Cardiac fibroblast (primary cell): ENCODE data around the gene MYT1.
A peak's percentile ranks its signal among the peaks of the same experiment; 100 is the strongest.

Source experiments
- DNase-seq, 2 donors: peaks; one replicate each; pipeline versions ENCODE4 v3.0.0 to v3.0.0-alpha.2; 2010; ENCODE audit warnings: low read depth in 2 of 2
- H3K4me3 ChIP-seq, 2 donors: replicated peaks in 1 of 2; 1 replicate in 1 of 2; 2 replicates in 1 of 2; pipeline ENCODE4 v1.5.1; 2011; ENCODE audit warnings: low read depth in 2 of 2, low read length in 2 of 2, mild to moderate bottlenecking in 2 of 2, moderate library complexity in 1 of 2
- TF ChIP-seq, protein P1 (sequence below): IDR thresholded peaks from one replicate; pipeline ENCODE4 v1.5.1; 2011; ENCODE audit warnings: low read depth, mild to moderate bottlenecking, low read length, inconsistent platforms

The MYT1 gene

DNA sequence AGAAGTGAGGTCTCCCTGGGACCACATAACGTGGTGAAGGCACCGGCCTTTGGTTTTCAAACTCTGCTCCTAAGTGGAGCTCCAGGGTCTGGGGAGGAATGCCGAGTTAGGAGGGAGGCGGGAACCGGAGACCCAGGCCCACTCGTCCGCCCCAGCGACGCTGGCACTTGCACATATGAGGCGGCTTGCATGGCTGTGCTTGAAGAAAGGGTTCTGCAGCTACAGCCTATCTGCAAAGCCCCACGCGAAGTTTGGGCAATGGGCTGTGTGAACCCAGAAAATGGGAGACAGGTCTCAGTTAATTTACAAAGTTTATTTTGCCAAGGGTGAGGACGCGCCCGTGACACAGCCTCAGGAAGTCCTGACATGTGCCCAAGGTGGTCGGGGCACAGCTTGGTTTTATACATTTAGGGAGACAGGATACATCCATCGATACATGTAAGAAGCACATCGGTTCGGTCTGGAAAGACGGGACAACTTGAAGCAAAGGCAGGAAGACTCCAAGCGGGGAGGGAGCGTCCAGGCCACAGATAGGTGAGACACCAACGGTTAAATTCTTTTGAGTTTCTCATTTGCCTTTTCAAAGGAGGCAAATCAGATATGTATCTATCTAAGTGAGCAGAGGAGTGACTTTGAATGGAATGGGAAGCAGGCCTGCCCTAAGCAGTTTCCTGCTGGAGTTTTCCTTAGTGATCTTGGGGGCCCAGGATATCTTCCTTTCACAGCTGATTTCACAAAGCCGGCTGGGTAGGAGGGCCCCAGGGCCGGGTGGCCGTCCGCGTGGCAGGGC is 90.5 kb downstream of the MYT1 start:
- TF ChIP-seq, protein P1, sequence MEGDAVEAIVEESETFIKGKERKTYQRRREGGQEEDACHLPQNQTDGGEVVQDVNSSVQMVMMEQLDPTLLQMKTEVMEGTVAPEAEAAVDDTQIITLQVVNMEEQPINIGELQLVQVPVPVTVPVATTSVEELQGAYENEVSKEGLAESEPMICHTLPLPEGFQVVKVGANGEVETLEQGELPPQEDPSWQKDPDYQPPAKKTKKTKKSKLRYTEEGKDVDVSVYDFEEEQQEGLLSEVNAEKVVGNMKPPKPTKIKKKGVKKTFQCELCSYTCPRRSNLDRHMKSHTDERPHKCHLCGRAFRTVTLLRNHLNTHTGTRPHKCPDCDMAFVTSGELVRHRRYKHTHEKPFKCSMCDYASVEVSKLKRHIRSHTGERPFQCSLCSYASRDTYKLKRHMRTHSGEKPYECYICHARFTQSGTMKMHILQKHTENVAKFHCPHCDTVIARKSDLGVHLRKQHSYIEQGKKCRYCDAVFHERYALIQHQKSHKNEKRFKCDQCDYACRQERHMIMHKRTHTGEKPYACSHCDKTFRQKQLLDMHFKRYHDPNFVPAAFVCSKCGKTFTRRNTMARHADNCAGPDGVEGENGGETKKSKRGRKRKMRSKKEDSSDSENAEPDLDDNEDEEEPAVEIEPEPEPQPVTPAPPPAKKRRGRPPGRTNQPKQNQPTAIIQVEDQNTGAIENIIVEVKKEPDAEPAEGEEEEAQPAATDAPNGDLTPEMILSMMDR: no peak
- peak overlapping the region; percentile 53 to 63 for H3K4me3 ChIP-seq
- DNase-seq: no peak

DNA sequence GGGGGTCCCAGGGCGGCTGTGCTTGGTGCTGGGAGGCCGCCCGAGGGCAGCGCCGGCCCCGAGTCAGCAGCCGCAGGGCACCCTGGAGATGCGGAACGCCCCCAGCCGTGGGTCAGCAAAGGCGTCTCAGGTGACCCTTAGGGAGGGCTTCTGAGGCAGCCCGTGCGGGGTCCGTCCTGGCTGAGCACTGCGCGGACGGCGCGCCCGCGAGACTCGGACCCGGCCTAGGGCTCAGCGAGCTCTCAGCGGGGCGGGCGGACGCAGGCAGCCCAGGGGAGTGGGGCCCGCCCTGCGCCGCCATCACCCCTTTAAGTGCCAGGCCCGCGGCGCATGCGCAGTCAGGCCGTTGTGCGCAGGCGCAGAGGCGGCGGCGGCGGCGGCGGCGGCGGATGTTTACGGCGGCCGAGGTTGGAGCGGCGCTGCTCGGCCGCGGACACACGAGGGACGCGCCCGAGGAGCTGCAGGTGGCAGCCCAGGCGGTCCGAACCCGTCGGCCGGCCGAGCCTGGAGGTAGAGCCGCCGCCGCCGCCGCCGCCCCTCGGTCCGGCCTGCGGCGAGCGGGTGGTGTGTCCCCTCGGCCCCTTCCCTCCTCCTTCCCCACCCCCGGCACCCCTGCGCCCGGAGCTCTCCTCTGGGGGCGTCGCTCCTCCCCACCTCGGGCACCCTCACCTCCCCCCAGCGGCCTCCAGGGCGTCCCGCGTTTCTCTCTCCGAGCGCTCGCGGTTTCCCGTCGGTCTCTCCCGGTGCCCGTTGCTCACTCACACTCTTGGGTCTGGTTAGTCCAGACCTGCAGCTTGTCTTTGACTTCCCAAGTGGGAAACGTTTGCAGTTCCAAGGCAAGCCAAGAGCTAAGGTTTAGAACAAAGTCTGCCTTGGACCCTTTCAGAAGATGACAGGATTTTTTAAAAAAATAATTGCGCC is 91.4 kb downstream of the MYT1 start, which contains the start of gene PCMTD2:
TSS of gene PCMTD2 (plus strand) at position 388 of the 921 bp plus-strand sequence. CDS start 4,218 bp downstream, outside the sequence.
- TF ChIP-seq, protein P1: no peak
- peak; percentile 84 to 87 for DNase-seq
- peak within 1 kb of the TSS; percentile 79 to 83 for H3K4me3 ChIP-seq

DNA sequence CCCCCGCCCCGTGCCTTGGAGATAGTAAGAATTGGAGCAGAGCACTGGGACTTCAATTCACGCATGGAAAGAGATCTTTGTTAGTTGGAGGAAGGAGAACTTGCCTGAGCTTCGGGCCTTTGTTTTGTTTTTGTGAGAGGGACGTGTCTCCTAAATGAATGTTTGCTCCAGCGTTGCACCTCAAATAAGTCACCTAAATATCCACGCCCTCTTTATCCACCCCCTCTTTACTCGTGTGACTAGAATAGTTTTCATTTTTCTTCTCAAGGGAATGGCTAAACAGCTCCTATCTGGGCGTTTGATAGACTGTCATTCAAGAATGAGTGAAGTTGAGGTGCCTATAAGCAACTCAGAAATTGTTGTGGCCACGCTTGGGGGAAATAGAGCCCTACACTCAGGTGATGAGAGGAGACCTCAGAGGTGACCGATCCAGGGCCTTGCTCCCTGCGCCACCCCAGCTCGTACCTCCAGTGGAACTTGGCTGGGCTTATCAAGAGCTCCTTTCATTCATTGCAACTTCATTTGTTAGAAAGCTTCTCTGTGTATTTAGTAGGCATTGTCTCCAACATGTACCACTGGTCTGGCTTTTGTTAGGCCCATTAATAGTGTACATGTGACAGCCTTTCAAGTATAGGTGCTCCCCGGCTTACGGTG is 92.2 kb downstream of the MYT1 start:
- no peak for DNase-seq
- peak overlapping the region; percentile 79 to 83 for H3K4me3 ChIP-seq
- TF ChIP-seq, protein P1: no peak

DNA sequence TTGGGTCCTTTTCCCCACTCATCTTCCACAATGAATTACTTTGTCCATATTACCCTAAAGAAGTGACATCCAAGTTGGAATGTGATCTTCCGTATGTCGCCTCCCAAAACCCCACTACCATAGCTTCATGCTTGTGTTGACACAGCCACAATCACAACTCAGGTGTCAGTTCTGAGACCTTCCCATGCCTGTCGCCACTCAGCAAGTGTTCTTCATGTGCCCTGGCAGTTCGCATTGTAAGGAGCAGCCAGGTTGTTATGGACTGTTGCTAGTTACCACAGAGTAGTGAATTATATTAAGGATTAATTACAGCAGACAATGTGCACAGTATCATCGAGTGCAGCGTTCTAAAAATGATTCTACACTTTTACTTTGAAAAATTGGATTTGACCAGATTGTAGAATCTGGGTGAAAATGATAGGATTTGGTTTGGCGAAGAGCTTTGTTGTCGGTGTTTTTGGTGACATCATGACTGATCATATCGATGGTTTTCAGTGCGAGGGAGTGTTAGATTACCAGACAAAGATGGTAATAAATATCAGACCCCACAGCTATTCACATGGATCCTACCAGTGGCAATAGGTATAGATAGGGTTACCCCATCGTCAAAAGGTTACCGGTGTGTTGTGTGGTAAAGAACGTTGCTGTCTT is 93.0 kb downstream of the MYT1 start:
- TF ChIP-seq, protein P1: no peak
- no peak for DNase-seq
- H3K4me3 ChIP-seq: no peak overlapping the region

DNA sequence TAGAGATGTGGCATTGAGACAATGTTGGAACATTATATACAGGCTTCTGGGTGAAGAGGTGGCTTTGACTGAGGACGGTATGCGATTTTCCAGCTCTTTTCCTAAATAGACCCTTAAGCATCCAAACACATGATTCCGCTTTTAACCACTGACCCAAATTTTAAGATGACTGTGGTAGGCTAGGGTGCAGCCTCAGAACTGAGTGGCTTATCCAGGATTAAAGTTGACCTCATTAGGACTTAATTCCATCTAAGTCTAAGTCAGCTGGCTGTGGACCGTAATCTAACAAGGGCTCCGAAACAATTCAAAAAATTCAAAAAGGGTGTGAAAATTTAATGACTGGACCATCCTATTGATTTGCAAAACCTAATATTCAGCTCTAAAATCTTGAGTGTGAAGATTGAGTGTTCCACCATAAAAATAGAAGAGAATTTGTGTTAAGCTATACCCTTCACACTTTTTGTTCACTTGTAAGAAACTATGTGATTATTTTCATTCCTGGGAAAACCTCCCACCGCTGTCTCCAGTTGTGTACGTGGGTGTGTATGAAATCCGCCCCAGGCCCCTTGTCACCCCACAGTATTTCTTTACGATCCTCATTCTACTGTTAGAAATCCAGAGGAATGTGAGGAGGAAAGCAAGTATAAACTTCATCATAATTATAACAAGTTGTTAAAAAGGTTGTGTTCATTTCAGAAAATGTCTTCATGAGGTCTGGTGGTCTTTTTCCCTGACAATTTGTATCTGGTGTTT is 94.0 kb downstream of the MYT1 start:
- no peak for DNase-seq
- no peak overlapping the region for H3K4me3 ChIP-seq
- TF ChIP-seq, protein P1: no peak
